ENCODE measurements around the gene FHAD1.

DNA sequence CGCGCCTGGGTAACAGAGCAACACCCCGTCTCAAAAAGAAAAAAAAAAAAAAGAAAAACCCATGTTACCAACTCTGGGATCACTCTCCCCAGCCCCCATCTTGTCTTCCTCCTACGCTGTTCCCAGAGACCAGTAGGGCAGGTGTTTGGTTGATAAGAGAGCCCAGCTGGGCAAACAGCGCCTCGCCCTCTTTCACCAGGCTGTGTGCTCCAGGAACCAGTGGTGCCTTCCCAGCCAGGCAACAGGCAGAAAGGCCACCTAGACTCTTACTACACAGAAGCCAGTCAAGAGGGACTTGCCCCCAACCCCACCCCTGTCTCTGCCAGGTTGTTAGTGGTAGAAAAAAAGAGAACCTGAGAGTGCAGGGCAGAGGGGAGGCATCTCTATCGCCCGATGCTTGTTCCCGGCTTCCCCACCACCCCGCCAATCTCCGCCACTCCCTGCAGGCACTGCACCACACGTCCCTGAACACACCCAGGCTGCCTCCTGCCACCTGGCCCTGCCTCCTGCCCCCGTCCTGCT is 177.2 kb downstream of the FHAD1 start:
- TF ChIP-seq CTCF (IDR thresholded peaks at IDR 0.05; ENCODE audit: poor library complexity) (no peak), EZH2 (IDR thresholded peaks at IDR 0.05; ENCODE audit: borderline replicate concordance) (no peak)

All from hepatocyte (in vitro differentiated cells).